ENCODE data around the gene IRAK3.
A peak's percentile ranks its signal among the peaks of the same experiment; 100 is the strongest.
"Not testable (repeated sequence)": the region's sequence is repeated elsewhere in the genome, so short reads cannot be mapped to it uniquely, and the experiment has no call there.

The IRAK3 gene

GRCh38 chr12:66217342-66217917 lies 28.4 kb downstream of the IRAK3 start:
- no peak for DNase-seq

DNA sequence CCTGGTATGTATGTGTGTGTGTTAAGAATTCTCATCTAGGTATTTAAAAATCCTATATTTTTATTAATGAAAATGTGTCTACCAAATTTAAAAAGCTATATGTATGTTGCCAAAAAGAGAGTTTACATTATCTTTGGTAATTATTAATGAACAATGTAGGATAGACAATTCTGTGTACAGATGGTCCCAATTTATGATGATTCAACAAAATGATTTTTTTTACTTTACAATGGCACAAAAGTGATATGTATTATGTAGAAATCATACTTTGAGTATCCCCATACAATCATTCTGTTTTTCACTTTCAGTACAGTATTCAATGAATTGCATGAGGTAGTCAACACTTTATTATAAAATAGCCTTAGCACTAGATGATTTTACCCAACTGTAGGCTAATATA lies 39.4 kb downstream of the IRAK3 start:
- no peak for DNase-seq

DNA sequence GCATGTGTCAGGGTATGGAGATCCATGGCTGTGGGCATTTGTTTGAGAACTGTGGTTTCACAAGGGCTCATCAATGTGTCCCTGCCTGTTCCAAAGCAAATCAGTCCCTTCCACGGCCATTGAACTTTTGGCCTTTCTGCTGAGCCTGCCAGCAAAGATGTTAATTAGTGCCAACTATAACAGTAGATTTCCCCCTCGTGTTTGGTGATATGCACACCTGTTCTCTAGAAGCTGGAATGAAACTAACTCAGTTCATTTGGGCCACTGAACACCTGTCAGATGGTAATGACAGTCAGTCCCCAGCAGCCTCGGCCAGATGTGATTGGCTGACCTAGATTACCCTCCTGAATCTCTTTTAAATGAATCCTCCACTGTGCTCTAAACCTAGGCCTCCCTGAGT lies 43.2 kb downstream of the IRAK3 start:
- peak; percentile 12 for DNase-seq

DNA sequence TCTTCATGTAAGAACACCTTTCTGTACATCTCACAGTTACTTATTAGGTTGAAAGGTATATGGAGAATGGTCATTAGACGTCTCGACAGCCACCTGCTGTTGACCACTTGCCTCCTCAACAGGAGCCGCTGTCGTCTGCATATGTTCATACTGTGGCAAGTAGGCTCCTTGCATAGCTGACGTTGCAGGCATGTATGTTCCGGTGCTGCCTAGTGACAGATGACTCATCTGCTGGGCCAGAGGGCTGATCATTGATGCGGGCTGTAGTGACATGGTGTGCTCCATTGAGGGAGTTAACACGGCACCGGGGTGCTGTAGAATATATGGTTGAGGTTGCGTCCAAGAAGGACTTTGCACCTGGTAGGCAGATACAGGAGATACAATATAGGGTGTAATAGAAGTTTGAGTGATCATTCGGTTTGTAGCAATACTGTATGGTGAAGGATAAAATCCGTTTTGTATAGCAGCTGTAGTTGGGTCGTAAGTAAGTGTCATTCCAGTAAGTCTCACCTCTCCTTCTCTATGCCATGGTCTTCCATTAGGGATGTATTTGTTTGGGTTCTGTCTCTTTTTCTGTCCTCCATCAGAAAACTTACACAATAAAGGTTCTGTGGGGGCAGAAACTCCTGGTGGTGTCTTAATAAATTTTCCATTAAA lies 45.2 kb downstream of the IRAK3 start:
- DNase-seq, result not testable (repeated sequence)

DNA sequence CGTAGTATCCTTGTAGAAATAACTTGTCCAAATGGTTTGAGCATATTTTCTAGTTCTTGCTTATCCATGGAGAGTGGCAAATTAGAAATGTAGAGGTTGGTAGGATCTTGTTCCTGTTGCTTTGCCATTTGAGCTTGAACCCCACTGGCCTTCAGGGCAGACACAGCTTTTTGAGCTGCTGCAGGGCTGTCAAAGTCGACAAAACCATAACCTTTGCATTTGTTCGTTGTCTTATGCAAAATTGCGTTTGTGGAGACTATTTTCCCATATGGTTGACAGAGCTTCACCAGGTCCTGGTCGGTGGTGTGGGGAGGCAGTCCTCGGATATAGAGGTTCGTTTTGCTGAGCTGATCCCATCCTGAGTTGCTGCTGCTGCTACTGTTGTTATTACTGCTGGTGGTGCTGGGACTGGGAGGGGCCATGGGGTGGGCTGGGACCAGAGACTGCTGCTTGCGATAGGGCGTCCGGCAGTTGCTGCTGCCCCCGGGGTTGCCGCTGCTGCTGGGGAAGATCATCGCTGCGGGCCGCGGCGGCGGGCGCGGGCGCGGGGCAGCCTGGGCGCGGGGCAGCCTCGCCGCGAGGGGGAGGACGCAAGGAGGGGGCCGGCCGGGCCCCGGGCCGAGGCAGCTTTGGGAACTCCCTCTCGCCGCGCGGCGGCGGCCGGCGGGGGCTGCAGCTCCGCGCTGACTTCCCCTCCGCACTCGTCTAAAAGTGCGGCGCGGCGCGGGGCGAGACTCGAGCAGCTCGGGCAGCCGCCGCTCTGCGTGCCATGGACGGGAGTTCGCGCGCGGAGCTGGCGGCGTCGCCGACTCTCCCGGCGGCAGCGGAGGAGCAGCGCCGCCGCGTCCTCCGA lies 46.0 kb downstream of the IRAK3 start:
- DNase-seq, result not testable (repeated sequence)

- DNase-seq, result no peak
These were observed 46.7 kb downstream of the IRAK3 start for GRCh38 chr12:66235626-66236281.

DNA sequence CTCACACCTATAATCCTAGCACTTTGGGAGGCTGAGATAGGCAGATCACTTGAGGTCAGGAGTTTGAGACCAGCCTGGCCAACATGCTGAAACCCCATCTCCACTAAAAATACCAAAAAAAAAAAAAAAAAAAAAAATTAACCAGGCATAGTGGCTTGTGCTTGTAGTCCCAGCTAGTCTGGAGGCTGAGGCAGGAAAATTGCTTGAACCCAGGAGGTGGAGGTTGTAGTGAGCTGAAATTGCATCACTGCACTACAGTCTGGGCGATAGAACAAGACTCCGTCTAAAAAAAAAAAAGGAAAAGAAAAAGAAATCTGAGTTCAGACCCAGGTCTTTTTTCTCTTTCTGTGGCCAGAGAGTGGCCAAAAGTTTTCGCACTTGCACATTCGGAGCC lies 47.3 kb downstream of the IRAK3 start:
- DNase-seq, result not testable (repeated sequence)

GRCh38 chr12:66236969-66237368 lies 48.0 kb downstream of the IRAK3 start:
- DNase-seq, result no peak

DNA sequence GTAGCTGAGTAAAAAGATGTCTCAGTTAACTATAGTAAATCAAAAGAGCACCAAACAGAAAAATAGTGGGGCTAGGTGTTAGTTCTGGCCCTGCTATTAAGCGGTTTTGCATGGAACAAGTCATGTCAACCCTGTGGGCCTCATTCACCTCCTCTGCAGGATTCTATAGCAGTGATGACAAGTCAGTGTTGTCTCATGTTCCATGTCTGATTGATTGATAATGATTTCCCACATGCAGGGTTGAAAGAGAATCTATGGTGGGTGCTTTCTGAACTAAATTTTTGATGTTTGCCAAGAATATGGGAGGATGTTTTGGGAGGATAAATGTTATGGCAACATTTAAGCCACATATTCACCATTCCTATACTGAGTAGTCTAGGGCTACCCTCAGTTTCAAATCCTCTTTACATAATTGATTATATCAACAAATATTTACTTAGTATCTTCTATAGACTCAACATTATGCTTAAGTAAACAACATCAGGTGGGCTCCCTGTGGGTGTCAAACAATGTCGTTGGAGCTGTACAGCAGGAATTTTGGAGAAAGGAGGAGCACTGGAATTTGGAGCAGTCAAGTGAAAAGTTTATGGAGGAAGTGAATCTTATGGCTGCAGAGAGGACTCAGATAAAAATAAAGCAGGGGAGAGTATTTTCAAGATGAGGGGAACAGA lies 48.6 kb downstream of the IRAK3 start:
- DNase-seq, result no peak

- DNase-seq, result no peak
These were observed 50.3 kb downstream of the IRAK3 start for GRCh38 chr12:66239295-66239694.

DNA sequence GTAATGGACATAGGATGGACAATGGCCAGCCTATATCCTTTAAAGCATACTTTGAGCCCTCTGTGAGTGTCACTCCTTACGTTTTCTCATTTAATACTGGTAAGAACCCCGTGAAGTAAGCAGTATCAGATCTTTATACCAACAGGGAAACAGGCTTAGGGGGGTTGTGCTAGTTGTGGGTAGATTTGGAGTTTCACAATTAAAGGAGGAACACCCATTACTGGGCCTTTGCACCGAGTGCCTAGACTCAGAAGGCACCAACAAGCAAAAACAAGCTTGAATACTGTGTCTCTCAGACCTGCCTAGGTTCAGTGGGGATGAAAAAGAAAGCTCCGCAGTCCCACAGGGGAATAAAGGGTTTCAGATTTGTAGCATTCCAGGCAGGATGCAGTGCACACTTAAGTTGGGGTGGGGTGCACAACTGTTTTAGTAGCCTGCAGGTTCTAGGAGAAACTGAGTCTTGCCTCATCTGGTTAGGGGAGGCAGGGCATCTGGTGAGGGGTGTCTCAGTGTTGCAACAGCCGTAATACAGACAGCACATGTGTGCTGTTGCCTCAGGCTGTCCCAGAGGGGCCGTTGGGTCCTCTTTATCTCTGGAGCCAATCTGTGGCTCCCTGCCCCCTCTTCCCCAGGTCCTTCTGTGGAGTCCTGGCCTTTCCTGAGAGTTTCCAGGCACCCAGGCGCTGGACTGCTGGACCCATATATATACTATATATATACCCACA lies 51.2 kb downstream of the IRAK3 start:
- no peak for DNase-seq

DNA sequence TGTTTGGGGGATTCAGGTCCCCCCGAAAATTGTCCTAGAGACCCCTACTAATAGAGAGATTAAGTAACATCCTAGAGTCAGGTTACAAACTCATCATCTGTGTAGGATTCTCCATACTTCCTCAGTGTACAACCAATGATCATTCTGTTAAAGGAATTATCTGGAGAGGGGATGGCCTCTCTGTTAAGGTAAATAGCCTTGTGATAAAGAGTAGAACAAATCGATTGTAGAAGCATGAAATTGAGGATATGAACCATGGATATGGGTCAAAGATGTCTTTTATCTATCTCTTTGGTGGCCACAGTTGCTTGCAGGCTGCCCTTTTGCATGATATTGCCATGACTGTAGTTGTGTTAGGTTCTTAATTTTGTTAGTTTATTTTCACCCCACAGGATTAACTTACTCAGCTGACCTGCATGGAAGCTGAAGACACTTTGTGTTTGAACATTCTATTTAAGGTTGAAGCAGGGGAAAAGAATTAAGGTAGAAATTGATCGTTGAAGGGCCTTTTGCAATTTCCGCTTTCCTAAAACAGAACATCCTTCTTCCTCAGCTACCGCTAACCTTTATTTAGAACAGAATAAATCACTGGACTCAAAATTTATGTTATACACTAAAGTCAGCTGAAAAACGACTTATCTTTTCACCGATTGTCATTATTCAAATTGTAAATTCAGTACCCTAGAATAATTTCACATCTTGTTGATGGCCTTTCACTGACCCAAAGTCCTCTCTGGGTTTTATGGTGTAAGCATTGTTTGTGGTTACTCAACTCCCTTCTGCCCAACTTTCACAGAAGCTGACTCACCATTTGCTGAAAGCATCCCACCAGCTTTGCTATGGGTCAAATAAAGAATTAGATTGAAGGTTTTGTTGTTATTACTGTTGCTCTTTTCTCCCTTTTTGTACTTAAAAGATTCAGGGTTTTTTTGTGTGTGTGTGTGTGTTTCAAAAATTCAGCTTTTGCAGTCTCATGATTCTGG lies 52.3 kb downstream of the IRAK3 start:
- DNase-seq, result no peak

DNA sequence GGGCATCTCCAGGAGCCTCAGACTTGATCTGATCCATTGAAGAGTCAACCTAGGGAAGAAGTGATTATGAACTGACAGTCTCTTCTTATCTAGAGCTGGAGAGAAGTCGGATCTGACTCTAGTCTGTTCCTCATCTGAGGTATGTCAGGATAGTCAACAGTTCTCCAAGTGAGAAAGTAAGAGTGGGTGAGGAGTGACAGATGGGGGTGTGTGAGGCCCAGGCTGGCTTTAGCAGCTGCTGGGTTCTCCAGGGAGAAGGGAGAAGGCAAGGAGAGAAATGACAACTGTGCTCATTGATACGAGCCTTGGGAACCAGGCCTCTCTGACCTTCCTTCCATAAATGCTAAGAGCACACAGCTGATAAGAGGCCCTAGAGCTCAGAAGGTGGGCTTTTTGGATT lies 53.3 kb downstream of the IRAK3 start:
- no peak for DNase-seq

DNA sequence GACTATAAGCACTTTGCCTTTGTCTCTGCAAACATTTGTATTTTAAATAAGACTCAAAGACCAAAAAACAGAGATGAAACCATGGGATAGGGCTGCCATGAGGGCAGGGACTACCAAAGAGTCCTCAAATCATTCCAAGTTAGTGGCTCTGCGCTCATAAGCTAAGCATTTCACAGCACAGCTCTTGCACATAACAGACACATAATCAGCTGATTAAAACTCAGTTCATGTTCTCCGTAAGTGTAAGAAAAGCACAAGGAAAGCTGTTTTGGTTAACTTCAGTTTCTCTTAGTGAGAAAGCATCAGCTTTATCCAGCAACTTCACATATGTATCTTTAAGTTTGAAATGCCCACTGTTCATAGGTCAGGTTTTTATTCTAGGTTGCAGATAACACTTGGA lies 54.9 kb downstream of the IRAK3 start:
- DNase-seq, result no peak

DNA sequence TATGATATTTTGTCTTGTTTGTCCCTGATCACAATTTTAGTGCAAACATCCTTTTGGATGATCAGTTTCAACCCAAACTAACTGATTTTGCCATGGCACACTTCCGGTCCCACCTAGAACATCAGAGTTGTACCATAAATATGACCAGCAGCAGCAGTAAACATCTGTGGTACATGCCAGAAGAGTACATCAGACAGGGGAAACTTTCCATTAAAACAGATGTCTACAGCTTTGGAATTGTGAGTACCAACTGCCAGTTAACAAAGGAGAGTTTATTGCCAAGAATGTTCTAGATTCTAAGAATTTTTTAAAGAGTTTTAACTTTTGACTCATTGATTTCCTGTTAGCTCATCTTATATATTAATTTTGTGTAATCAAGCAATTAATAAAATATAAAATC lies 55.4 kb downstream of the IRAK3 start:
- DNase-seq, result no peak

DNA sequence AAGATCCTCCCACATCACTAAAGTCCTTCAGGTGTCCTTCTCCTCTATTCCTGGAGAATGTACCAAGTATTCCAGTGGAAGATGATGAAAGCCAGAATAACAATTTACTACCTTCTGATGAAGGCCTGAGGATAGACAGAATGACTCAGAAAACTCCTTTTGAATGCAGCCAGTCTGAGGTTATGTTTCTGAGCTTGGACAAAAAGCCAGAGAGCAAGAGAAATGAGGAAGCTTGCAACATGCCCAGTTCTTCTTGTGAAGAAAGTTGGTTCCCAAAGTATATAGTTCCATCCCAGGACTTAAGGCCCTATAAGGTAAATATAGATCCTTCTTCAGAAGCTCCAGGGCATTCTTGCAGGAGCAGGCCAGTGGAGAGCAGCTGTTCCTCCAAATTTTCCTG lies 58.7 kb downstream of the IRAK3 start:
- no peak for DNase-seq

GRCh38 chr12:66251049-66251448 lies 62.0 kb downstream of the IRAK3 start:
- DNase-seq, result no peak

DNA sequence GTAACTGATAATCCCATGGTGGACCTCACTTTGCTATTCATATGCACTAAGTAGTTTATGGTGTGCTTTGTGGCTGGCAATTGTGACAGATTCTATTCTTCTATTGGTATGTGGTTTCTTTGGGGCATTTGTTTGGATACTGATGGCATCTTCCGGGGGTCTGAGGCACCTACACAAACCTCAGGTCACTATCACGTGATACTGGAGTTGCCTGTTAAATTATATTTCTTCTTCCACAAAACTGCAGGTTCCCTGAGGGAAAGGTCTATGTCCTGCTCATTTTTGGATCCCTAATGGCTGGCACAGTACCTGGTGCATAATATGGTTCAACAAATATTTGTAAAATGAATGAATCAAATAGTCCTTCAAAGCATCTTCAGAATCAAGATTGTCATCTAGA lies 63.8 kb downstream of the IRAK3 start:
- no peak for DNase-seq

DNA sequence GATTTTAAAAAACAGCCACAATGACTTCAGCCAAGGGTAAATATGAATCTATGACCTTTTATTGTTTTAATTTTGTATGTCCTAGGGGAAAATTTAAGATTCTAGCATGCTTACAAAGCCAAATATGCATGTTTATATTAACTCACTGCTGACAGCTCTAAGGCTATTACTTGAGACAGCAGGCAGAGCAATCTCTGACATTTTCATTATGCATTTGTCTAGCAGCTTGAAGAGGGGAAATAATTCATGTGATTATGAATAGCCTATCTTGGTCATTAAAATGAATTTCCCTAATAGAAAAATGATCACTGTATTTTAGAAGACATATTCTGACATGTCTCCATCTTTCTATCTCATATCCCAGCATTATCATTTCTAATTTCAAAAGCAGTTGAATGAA lies 66.7 kb downstream of the IRAK3 start:
- no peak for DNase-seq

DNA sequence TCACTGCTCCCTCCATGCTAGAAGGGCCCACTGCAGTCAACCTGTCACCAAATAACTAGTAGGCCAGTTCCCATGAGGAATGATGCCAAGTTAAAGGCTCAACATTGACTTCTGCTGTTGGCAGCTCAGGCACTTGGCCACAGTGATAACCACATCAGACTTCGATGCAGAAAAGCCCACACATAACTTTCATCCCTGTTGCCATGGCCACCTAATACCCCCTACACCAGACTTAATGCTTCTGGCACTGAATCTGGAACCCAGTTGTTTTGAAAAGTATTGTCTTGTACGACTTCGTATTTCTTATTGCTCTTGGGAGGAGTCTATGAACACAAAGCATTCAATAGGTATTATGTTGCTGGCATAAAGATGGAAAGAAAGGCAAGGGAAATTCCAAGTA lies 69.0 kb downstream of the IRAK3 start:
- DNase-seq, result no peak

GRCh38 chr12:66262737-66263136 lies 73.7 kb downstream of the IRAK3 start:
- no peak for DNase-seq
